Mesenchymal stem cell (in vitro differentiated cells and primary cell): ENCODE data around the gene FOLR2.

Experiments
- DNase-seq: peaks from one replicate; pipeline ENCODE4 v3.0.0-alpha.2; 2013
- H2AFZ ChIP-seq: one replicate; pipeline ENCODE4 v1.6.1; 2013; ENCODE audit warnings: low read depth, mild to moderate bottlenecking, control low read depth, inconsistent platforms, low read length, moderate library complexity
- H2AK5ac ChIP-seq: 2 replicates; pipeline ENCODE4 v1.6.1; 2013; ENCODE audit warnings: low read length, moderate library complexity, mild to moderate bottlenecking, inconsistent platforms; ENCODE audit not compliant: severe bottlenecking
- H2BK120ac ChIP-seq: one replicate; pipeline ENCODE4 v1.6.1; 2013; ENCODE audit warnings: low read depth, mild to moderate bottlenecking, inconsistent platforms, low read length, moderate library complexity
- H2BK12ac ChIP-seq, 2 experiments: one replicate each; pipeline ENCODE4 v1.6.1; 2013; ENCODE audit warnings: inconsistent platforms in 2 of 2, low read length in 2 of 2, mild to moderate bottlenecking in 2 of 2, moderate library complexity in 2 of 2, control low read depth in 1 of 2
- H2BK15ac ChIP-seq: one replicate; pipeline ENCODE4 v1.6.1; 2013; ENCODE audit warnings: mild to moderate bottlenecking, low read depth, inconsistent platforms; ENCODE audit not compliant: poor library complexity, severe bottlenecking
- H2BK5ac ChIP-seq: 2 replicates; pipeline ENCODE4 v1.6.1; 2013; ENCODE audit warnings: low read depth, mild to moderate bottlenecking, low read length, control low read depth, inconsistent platforms; ENCODE audit not compliant: poor library complexity, severe bottlenecking
- H3K14ac ChIP-seq, 2 experiments: one replicate each; pipeline ENCODE4 v1.6.1; 2013; ENCODE audit warnings: inconsistent platforms in 2 of 2, low read length in 2 of 2, control low read depth in 1 of 2, mild to moderate bottlenecking in 1 of 2, moderate library complexity in 1 of 2
- H3K18ac ChIP-seq, 2 experiments: one replicate each; pipeline ENCODE4 v1.6.1; 2013; ENCODE audit warnings: inconsistent platforms in 2 of 2, low read length in 2 of 2, control low read depth in 1 of 2, low read depth in 1 of 2, mild to moderate bottlenecking in 1 of 2
- H3K23ac ChIP-seq, 2 experiments: one replicate each; pipeline ENCODE4 v1.6.1; 2013; ENCODE audit warnings: inconsistent platforms in 2 of 2, low read length in 2 of 2, mild to moderate bottlenecking in 2 of 2, moderate library complexity in 2 of 2, control low read depth in 1 of 2
- H3K27ac ChIP-seq: 2 replicates; pipeline ENCODE4 v1.5.1; 2013; ENCODE audit warnings: mild to moderate bottlenecking, moderate library complexity, low read length, control low read depth, inconsistent platforms; ENCODE audit not compliant: poor library complexity, severe bottlenecking
- H3K27me3 ChIP-seq, 2 experiments: 2 replicates each; pipeline versions ENCODE4 v1.6.1 to v1.7.0; 2013; ENCODE audit warnings: low read length in 2 of 2, mild to moderate bottlenecking in 2 of 2, moderate library complexity in 2 of 2, control low read depth in 1 of 2, inconsistent platforms in 1 of 2; ENCODE audit not compliant: control insufficient read depth in 1 of 2, insufficient read depth in 1 of 2
- H3K36me3 ChIP-seq, 2 experiments: 2 replicates each; pipeline versions ENCODE4 v1.6.1 to v1.7.0; 2013; ENCODE audit warnings: low read length in 2 of 2, control low read depth in 1 of 2, inconsistent platforms in 1 of 2, low read depth in 1 of 2, mild to moderate bottlenecking in 1 of 2; ENCODE audit not compliant: insufficient read depth in 2 of 2, control insufficient read depth in 1 of 2
- H3K4ac ChIP-seq, 2 experiments: one replicate each; pipeline ENCODE4 v1.6.1; 2013; ENCODE audit warnings: inconsistent platforms in 2 of 2, low read length in 2 of 2, mild to moderate bottlenecking in 2 of 2, moderate library complexity in 2 of 2, control low read depth in 1 of 2, low read depth in 1 of 2
- H3K4me1 ChIP-seq: 2 replicates; pipeline ENCODE4 v1.6.1; 2013; ENCODE audit warnings: low read depth, low read length, control low read depth; ENCODE audit not compliant: control insufficient read depth, insufficient read depth
- H3K4me2 ChIP-seq: 2 replicates; pipeline ENCODE4 v1.6.1; 2013; ENCODE audit warnings: low read length, mild to moderate bottlenecking, inconsistent platforms; ENCODE audit not compliant: poor library complexity, severe bottlenecking
- H3K4me3 ChIP-seq, 2 experiments: 2 replicates each; pipeline versions ENCODE4 v1.5.1 to v1.7.0; 2013; ENCODE audit warnings: low read length in 2 of 2, mild to moderate bottlenecking in 2 of 2, control low read depth in 1 of 2, low read depth in 1 of 2; ENCODE audit not compliant: insufficient read depth in 1 of 2
- H3K79me1 ChIP-seq: replicated peaks from 2 replicates; pipeline ENCODE4 v1.6.1; 2013; ENCODE audit warnings: mild to moderate bottlenecking, control low read depth, low read length, inconsistent platforms; ENCODE audit not compliant: poor library complexity, severe bottlenecking
- H3K9ac ChIP-seq: 2 replicates; pipeline ENCODE4 v1.7.0; 2013; ENCODE audit warnings: mild to moderate bottlenecking, low read length, moderate library complexity
- H3K9me3 ChIP-seq: 2 replicates; pipeline ENCODE4 v1.7.0; 2013; ENCODE audit warnings: mild to moderate bottlenecking, low read length; ENCODE audit not compliant: control insufficient read depth
- H4K8ac ChIP-seq: one replicate; pipeline ENCODE4 v1.6.1; 2013; ENCODE audit warnings: inconsistent platforms, mild to moderate bottlenecking, low read length, moderate library complexity
- H4K91ac ChIP-seq: one replicate; pipeline ENCODE4 v1.6.1; 2013; ENCODE audit warnings: mild to moderate bottlenecking, low read length, inconsistent platforms
- WGBS: methylation state at CpG from one replicate; pipeline ENCODE4 v1.1.7; 2013; ENCODE audit warnings: mixed read lengths; 5-methylcytosine and 5-hydroxymethylcytosine counted together

FOLR2 gene

DNA sequence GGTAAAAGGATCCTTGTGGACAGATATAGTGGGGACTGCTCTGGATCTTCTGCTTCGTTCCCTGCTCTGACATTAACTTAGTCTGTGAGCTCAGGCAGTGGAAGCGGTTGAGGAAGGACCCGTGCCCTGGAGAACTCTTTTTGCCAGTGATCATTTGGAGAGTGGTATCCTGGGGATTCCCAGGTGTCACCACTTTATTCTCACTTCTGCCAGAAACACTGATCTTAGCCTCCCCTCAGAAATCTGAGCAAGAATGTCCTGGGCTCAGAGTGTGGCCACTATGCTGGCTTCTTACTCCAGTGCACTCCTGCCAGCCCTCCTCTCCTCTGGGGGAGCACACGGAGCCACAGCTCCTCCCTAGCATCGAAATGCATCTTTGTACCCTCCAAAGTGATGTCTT, 35.0 kb downstream of the FOLR2 start:
- Histone ChIP-seq H3K27me3 (peaks cover 75 to 93% of the 10 kb centered on the region in 2 experiments), H3K14ac (no peak overlapping the region), H2BK12ac (no peak overlapping the region), H2BK120ac (no peak overlapping the region), H2AK5ac (no peak overlapping the region), H3K4me1 (no peaks in the 10 kb centered on the region), H3K9ac (no peak overlapping the region), H4K91ac (no peak overlapping the region), H3K4me2 (no peak overlapping the region), H3K23ac (no peak overlapping the region), H3K9me3 (peaks cover 5% of the 10 kb centered on the region), H3K79me1 (no peaks in the 10 kb centered on the region), H2AFZ (no peak overlapping the region), H3K36me3 (no peaks in the 10 kb centered on the region), H4K8ac (no peak overlapping the region), H3K18ac (no peak overlapping the region), H3K27ac (no peak overlapping the region), H2BK5ac (no peak overlapping the region), H3K4ac (no peak overlapping the region), H3K4me3 (no peak overlapping the region), H2BK15ac (no peak overlapping the region)
- no peak for DNase-seq
- WGBS = 90% methylated on average over 5 of the region's 5 CpGs

DNA sequence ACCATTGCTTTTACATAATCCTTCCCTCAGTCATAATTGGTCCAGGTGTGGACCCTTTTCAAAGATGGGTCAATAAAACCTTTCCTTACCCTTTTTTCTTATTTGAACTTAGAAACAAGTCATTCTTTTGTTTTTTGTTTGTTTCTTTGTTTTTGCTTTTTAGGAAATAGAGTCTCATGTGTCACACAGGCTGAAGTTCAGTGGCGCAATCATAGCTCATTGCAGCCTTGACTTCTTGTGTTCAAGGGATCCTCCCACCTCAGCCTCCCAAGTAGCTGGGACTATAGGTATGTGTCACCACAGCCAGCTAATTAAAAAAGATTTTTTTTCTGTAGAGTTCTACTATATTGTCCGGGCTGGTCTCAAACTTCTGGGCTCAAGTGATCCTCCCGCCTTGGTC, 36.8 kb downstream of the FOLR2 start:
- no peak overlapping the region for H3K14ac ChIP-seq
- H4K91ac ChIP-seq = no peak overlapping the region
- H3K9me3 ChIP-seq = peaks cover 5% of the 10 kb centered on the region
- WGBS = 95% methylated on average over 3 of the region's 3 CpGs
- no peak overlapping the region for H2BK5ac ChIP-seq
- no peak overlapping the region for H2BK15ac ChIP-seq
- no peak overlapping the region for H3K4ac ChIP-seq
- peaks cover 61 to 78% of the 10 kb centered on the region in 2 experiments for H3K27me3 ChIP-seq
- H2BK120ac ChIP-seq = no peak overlapping the region
- no peaks in the 10 kb centered on the region for H3K79me1 ChIP-seq
- no peak overlapping the region for H3K4me2 ChIP-seq
- H3K4me1 ChIP-seq = no peaks in the 10 kb centered on the region
- no peak overlapping the region for H2BK12ac ChIP-seq
- H3K18ac ChIP-seq = no peak overlapping the region
- H2AFZ ChIP-seq = no peak overlapping the region
- H2AK5ac ChIP-seq = no peak overlapping the region
- H3K36me3 ChIP-seq = no peaks in the 10 kb centered on the region
- H3K23ac ChIP-seq = no peak overlapping the region
- no peak overlapping the region for H3K9ac ChIP-seq
- H4K8ac ChIP-seq = no peak overlapping the region
- no peak for DNase-seq
- H3K4me3 ChIP-seq = no peak overlapping the region
- no peak overlapping the region for H3K27ac ChIP-seq

DNA sequence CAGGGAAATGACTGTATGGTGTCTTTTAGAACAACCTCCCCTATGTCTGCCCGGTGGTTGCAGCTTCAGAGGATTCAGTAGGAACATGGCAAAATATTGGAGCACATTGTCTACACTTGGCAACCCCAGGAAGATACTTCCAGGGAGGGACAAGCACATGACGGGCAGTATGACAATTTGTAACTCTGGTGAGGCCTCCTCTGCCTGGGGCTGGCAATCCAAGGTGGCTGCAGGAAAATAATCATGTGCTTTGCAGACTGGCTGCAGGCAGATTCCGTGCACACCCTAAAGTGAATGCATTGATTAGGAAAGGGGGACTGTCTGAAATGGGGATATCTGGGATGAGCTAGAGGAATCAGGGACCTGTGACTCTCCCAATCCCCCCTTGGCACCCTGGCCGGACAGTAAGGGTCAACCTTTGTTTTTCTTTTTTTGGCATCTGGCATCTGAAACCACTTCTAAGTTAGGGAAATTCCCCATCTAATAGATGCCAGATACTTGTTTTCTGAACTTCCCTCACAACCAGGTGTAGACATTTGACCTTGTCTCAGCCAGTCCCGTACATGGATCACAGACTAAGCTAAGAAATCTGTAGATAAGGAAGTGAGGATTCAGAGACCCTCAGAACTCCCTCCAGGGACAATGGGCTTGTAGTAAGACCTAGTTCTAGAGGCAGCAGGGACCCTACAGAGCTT, 37.9 kb downstream of the FOLR2 start:
- Histone ChIP-seq H3K23ac (no peak overlapping the region), H3K4ac (no peak overlapping the region), H3K14ac (no peak overlapping the region), H3K36me3 (no peaks in the 10 kb centered on the region), H3K4me1 (no peaks in the 10 kb centered on the region), H2BK12ac (no peak overlapping the region), H3K4me2 (no peak overlapping the region), H3K27ac (no peak overlapping the region), H3K4me3 (no peak overlapping the region), H2BK5ac (no peak overlapping the region), H3K9me3 (peaks cover 5% of the 10 kb centered on the region), H2AK5ac (no peak overlapping the region), H4K8ac (no peak overlapping the region), H3K79me1 (no peaks in the 10 kb centered on the region), H3K18ac (no peak overlapping the region), H3K9ac (no peak overlapping the region), H4K91ac (no peak overlapping the region), H3K27me3 (peaks cover 53 to 71% of the 10 kb centered on the region in 2 experiments), H2BK120ac (no peak overlapping the region), H2BK15ac (no peak overlapping the region), H2AFZ (no peak overlapping the region)
- no peak for DNase-seq
- 88% methylated on average over 5 of the region's 5 CpGs for WGBS

DNA sequence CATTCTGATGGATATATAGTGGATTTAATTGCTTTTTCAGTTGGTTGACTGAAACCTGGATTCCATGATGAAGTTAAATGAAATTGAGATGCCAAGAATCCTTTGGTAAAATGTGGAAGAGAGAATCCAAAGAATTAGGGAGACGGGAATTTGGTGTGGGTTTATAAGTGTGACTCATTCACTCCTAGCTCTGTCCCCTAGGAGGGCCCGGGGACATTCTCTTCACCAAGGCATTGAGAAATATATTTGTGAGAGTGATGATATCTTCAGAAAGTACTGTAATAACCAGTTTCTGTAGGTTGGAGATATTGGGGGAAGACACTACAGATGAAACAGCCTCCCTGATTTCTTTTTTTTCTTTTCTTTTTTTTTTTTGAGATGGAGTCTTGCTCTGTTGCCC, 41.0 kb downstream of the FOLR2 start:
- Histone ChIP-seq H3K18ac (no peak overlapping the region), H3K27ac (no peak overlapping the region), H3K14ac (no peak overlapping the region), H3K79me1 (no peaks in the 10 kb centered on the region), H2BK15ac (no peak overlapping the region), H3K9me3 (peaks cover 5% of the 10 kb centered on the region), H4K8ac (no peak overlapping the region), H3K9ac (no peak overlapping the region), H2AK5ac (no peak overlapping the region), H4K91ac (no peak overlapping the region), H2BK5ac (no peak overlapping the region), H3K4ac (no peak overlapping the region), H3K36me3 (no peaks in the 10 kb centered on the region), H3K4me3 (no peak overlapping the region), H3K27me3 (peaks cover 37 to 55% of the 10 kb centered on the region in 2 experiments), H2AFZ (no peak overlapping the region), H3K4me1 (no peaks in the 10 kb centered on the region), H3K23ac (no peak overlapping the region), H2BK120ac (no peak overlapping the region), H3K4me2 (no peak overlapping the region), H2BK12ac (no peak overlapping the region)
- 72% methylated on average over 1 of the region's 2 CpGs for WGBS
- no peak for DNase-seq
